Liver (tissue), 9 donors: ENCODE data around the gene P4HA2. TPM values are rescaled to one million over a fixed set of nuclear protein-coding genes. Genes with fewer than 3 reads are reported as not detected.

Source experiments
- DNase-seq: peaks from one replicate; pipeline ENCODE4 v3.0.0-alpha.2; 2017; ENCODE audit warnings: low spot score
- H3K27ac ChIP-seq, 2 donors: one replicate each; pipeline ENCODE4 v1.7.0; 2013; ENCODE audit warnings: inconsistent platforms in 2 of 2, low read length in 2 of 2, control low read depth in 1 of 2, low read depth in 1 of 2, mild to moderate bottlenecking in 1 of 2
- H3K27me3 ChIP-seq, 4 donors: one replicate each; pipeline versions ENCODE4 v1.6.1 to v1.7.0; 2013; ENCODE audit warnings: low read length in 3 of 4, inconsistent platforms in 1 of 4, mild to moderate bottlenecking in 1 of 4, moderate library complexity in 1 of 4; ENCODE audit not compliant: control insufficient read depth in 4 of 4, insufficient read depth in 4 of 4
- H3K36me3 ChIP-seq, 4 donors: one replicate each; pipeline versions ENCODE4 v1.6.1 to v1.7.0; 2013; ENCODE audit warnings: low read length in 3 of 4, mild to moderate bottlenecking in 3 of 4, low read depth in 1 of 4, moderate library complexity in 1 of 4; ENCODE audit not compliant: control insufficient read depth in 4 of 4, insufficient read depth in 3 of 4
- H3K4me1 ChIP-seq, 4 donors: one replicate each; pipeline versions ENCODE4 v1.6.1 to v1.7.0; 2013; ENCODE audit warnings: low read length in 3 of 4, mild to moderate bottlenecking in 3 of 4, moderate library complexity in 1 of 4; ENCODE audit not compliant: control insufficient read depth in 4 of 4, insufficient read depth in 4 of 4
- H3K4me3 ChIP-seq, 3 donors: one replicate each; pipeline versions ENCODE4 v1.6.1 to v1.7.0; 2013; ENCODE audit warnings: low read length in 3 of 3, control low read depth in 1 of 3, low read depth in 1 of 3, mild to moderate bottlenecking in 1 of 3
- H3K9ac ChIP-seq, 2 donors: one replicate each; pipeline ENCODE4 v1.7.0; 2013; ENCODE audit warnings: low read length in 2 of 2, mild to moderate bottlenecking in 2 of 2, moderate library complexity in 2 of 2, control low read depth in 1 of 2, low read depth in 1 of 2
- H3K9me3 ChIP-seq, 4 donors: one replicate each; pipeline versions ENCODE4 v1.6.1 to v1.7.0; 2013; ENCODE audit warnings: low read length in 3 of 4; ENCODE audit not compliant: control insufficient read depth in 4 of 4
- ATF3 ChIP-seq: IDR thresholded peaks from 2 replicates; pipeline ENCODE4 v1.6.1; 2016; ENCODE audit warnings: antibody characterized with exemption
- CTCF ChIP-seq: fragments of 150-350 bp; IDR thresholded peaks from 2 replicates; pipeline ENCODE4 v1.5.1; 2017; ENCODE audit warnings: improper control_type of control experiment, low read depth, low read length; ENCODE audit not compliant: missing input control
- EGR1 ChIP-seq, 2 donors: IDR thresholded peaks; 2 replicates each; pipeline ENCODE4 v1.6.1; 2016 to 2018; ENCODE audit warnings: antibody characterized with exemption in 2 of 2, low read depth in 2 of 2
- FOXA2 ChIP-seq: IDR thresholded peaks from 2 replicates; pipeline ENCODE4 v1.6.1; 2016; ENCODE audit warnings: antibody characterized with exemption
- GABPA ChIP-seq, 2 donors: IDR thresholded peaks in 1 of 2; conservative IDR thresholded peaks in 1 of 2; 2 replicates each; pipeline ENCODE4 v1.6.1; 2016; ENCODE audit warnings: antibody characterized with exemption in 2 of 2, mild to moderate bottlenecking in 1 of 2, moderate library complexity in 1 of 2
- HNF4A ChIP-seq, 2 donors: conservative IDR thresholded peaks; 2 replicates each; pipeline ENCODE4 v1.6.1; 2016; ENCODE audit warnings: antibody characterized with exemption in 2 of 2, mild to moderate bottlenecking in 2 of 2
- HNF4G ChIP-seq: IDR thresholded peaks from 2 replicates; pipeline ENCODE4 v1.6.1; 2016; ENCODE audit warnings: antibody characterized with exemption
- JUND ChIP-seq, 2 donors: IDR thresholded peaks; 2 replicates each; pipeline ENCODE4 v1.6.1; 2016; ENCODE audit warnings: antibody characterized with exemption in 2 of 2
- MAX ChIP-seq: IDR thresholded peaks from 2 replicates; pipeline ENCODE4 v1.6.1; 2016; ENCODE audit warnings: antibody characterized with exemption
- NR2F2 ChIP-seq: IDR thresholded peaks from 2 replicates; pipeline ENCODE4 v1.6.1; 2016; ENCODE audit warnings: antibody characterized with exemption
- RAD21 ChIP-seq, 2 donors: IDR thresholded peaks; 2 replicates each; pipeline ENCODE4 v1.6.1; 2016; ENCODE audit warnings: antibody characterized with exemption in 2 of 2, mild to moderate bottlenecking in 2 of 2
- REST ChIP-seq: IDR thresholded peaks from 2 replicates; pipeline ENCODE4 v1.6.1; 2016; ENCODE audit warnings: antibody characterized with exemption, mild to moderate bottlenecking
- RXRA ChIP-seq, 2 donors: IDR thresholded peaks; 2 replicates each; pipeline ENCODE4 v1.6.1; 2017 to 2018; ENCODE audit warnings: antibody characterized with exemption in 2 of 2, mild to moderate bottlenecking in 1 of 2
- SP1 ChIP-seq: IDR thresholded peaks from 2 replicates; pipeline ENCODE4 v1.6.1; 2018; ENCODE audit warnings: antibody characterized with exemption, mild to moderate bottlenecking
- YY1 ChIP-seq: IDR thresholded peaks from 2 replicates; pipeline ENCODE4 v1.6.1; 2016; ENCODE audit warnings: antibody characterized with exemption, mild to moderate bottlenecking
- ZBTB33 ChIP-seq: IDR thresholded peaks from 2 replicates; pipeline ENCODE4 v1.6.1; 2016; ENCODE audit warnings: antibody characterized with exemption
- WGBS: extraction: QIAGEN DNeasy Blood & Tissue Kit; methylation state at CpG from one replicate; pipeline ENCODE4 v1.1.7; 2013; 5-methylcytosine and 5-hydroxymethylcytosine counted together
- polyA plus RNA-seq, 2 donors: library from polyadenylated mRNA; stranded (reverse) in 1 of 2; unstranded in 1 of 2; fragments of 200-250 nt in 1 of 2; fragments of >200 nt in 1 of 2; fragmentation: Nextera tagmentation in 1 of 2; extraction: Ambion mirVana in 1 of 2; gene quantifications; one replicate each; pipeline versions ENCODE4 v1.2.1 to v1.2.3, GENCODE V29; 2013 to 2015
- total RNA-seq, 2 donors: library from RNA; depleted of rRNA; stranded (reverse); fragments of >200 nt; gene quantifications; one replicate each; pipeline ENCODE4 v1.2.3, GENCODE V29; 2014
- donor health status: healthy.
- donor health status: healthy.
- donor health status: healthy.
- donor health status: healthy.
- donor health status: healthy.

P4HA2 gene
- total and polyA plus RNA-seq, 4 donors: 4.6 to 7.9 (median 6.1) TPM

- 88% methylated on average over 3 of the region's 3 CpGs for WGBS
- Histone ChIP-seq H3K9ac (no peak overlapping the region), H3K4me1 (no peaks in the 10 kb centered on the region), H3K27me3 (no peaks in the 10 kb centered on the region), H3K9me3 (peaks cover 0 to 12% (median 7%) of the 10 kb centered on the region in 4 donors), H3K36me3 (no peaks in the 10 kb centered on the region), H3K4me3 (no peak overlapping the region), H3K27ac (no peak overlapping the region)
- no peak for DNase-seq
- TF ChIP-seq CTCF (no peak), GABPA (IDR thresholded peaks at IDR 0.05 in 1 of 2, conservative IDR thresholded peaks at IDR 0.05 in 1 of 2) (no peak), ATF3 (no peak), RAD21 (IDR thresholded peaks at IDR 0.05) (no peak), EGR1 (IDR thresholded peaks at IDR 0.05; ENCODE audit: low read depth in 2 of 2) (no peak), HNF4G (no peak), SP1 (no peak), NR2F2 (no peak), MAX (no peak), ZBTB33 (no peak)
Observed at GRCh38 chr5:132243366-132243977, 15.8 kb upstream of the P4HA2 start.

- DNase-seq: no peak
- H3K27me3 ChIP-seq: no peaks in the 10 kb centered on the region
- H3K9me3 ChIP-seq: peaks cover 0 to 7% (median 4%) of the 10 kb centered on the region in 4 donors
- H3K27ac ChIP-seq: no peak overlapping the region
- no peaks in the 10 kb centered on the region for H3K36me3 ChIP-seq
- no peak for TF ChIP-seq NR2F2
- no peak for TF ChIP-seq EGR1 (IDR thresholded peaks at IDR 0.05; ENCODE audit: low read depth in 2 of 2)
- no peak for TF ChIP-seq ATF3
- no peak for TF ChIP-seq HNF4A (conservative IDR thresholded peaks at IDR 0.05)
- TF ChIP-seq FOXA2: no peak
- TF ChIP-seq HNF4G: no peak
- no peak for TF ChIP-seq JUND (IDR thresholded peaks at IDR 0.05)
- TF ChIP-seq RXRA (IDR thresholded peaks at IDR 0.05): no peak
- no peak for TF ChIP-seq GABPA (IDR thresholded peaks at IDR 0.05 in 1 of 2, conservative IDR thresholded peaks at IDR 0.05 in 1 of 2)
- no peak for TF ChIP-seq SP1
- no peak for TF ChIP-seq MAX
- no peak for TF ChIP-seq YY1
- no peak for TF ChIP-seq CTCF
- TF ChIP-seq RAD21 (IDR thresholded peaks at IDR 0.05): no peak
- no peak for TF ChIP-seq REST
- peaks cover 0 to 10% (median 5%) of the 10 kb centered on the region in 4 donors for H3K4me1 ChIP-seq
- no peak overlapping the region for H3K9ac ChIP-seq
- H3K4me3 ChIP-seq: no peak overlapping the region
Observed at GRCh38 chr5:132239776-132240175, 12.1 kb upstream of the P4HA2 start.
